Stimulated activated CD4-positive, alpha-beta T cell treated with anti-CD3 and anti-CD28 coated beads, Interleukin-12 subunit alpha, Interleukin-12 subunit beta, amount 100 ng/mL, for 4 hours (primary cell): ENCODE results near the gene OGFOD3.
"Not testable (repeated sequence)": the region's sequence is repeated elsewhere in the genome, so short reads cannot be mapped to it uniquely, and the experiment has no call there.

Experiments used
- DNase-seq: peaks from one replicate; pipeline ENCODE4 v3.0.0-alpha.2; 2020

Gene OGFOD3

GRCh38 chr17:82418001-82418986, at the start of gene OGFOD3, which contains the start of gene HEXD:
TSS of gene OGFOD3 (minus strand) at chr17:82418586. CDS start at chr17:82418485, 101 bp downstream.
TSS of gene HEXD (plus strand) at chr17:82418347. CDS start at chr17:82419800, 1,453 bp downstream.
- DNase-seq, result peak; percentile 79

DNA sequence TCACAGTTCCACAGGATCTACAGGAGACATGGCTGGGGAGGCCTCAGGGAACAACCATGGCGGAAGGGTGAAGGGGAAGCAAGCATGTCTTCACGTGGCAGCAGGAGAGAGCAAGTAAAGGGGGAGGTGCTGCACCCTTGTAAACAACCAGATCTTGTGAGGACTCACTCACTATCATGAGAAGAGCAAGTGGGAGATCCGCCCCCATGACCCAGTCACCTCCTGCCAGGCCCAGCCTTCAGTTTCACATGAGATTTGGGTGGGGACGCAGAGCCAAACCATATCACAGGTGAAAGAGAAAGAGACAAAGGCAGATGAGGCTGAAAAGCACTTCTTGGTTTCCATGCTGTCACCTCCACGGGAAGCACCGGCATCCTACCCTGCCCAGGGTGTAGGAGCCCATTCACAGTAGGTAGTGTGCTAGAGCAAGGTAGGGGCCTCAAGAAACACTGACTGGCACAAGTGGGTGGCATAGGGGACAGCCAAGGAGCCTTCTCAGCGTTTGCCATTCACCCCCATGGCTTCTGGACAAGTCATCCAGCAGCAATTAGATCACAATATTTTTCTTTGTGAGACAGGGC, 46.7 kb upstream of the OGFOD3 start:
- no peak for DNase-seq

DNA sequence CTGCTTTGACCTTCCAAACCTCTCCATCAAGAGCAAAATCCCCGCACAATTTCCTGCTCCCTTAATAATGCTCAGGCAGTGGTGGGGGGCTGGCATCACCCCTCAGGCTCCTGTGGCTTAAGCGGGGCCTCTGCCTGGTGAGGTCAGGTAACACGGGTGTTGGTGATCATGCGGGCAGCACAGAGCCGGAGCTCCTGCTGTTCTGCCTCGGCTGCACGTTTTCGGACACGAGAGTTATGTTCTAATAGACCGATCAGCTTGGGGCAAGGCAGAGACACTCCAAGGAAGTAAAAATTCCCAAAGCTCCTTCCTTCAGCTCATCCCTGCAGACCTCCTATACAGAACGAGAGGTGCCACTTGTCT, 46.2 kb upstream of the OGFOD3 start:
- no peak for DNase-seq

- DNase-seq, result no peak
Observed at GRCh38 chr17:82463925-82464566, 45.7 kb upstream of the OGFOD3 start.

GRCh38 chr17:82463391-82463790, 45.0 kb upstream of the OGFOD3 start:
- no peak for DNase-seq

- no peak for DNase-seq
Observed at GRCh38 chr17:82461827-82462524, 43.6 kb upstream of the OGFOD3 start.

- not testable (repeated sequence) for DNase-seq
Observed at GRCh38 chr17:82459936-82460335, 41.5 kb upstream of the OGFOD3 start.

- no peak for DNase-seq
Observed at GRCh38 chr17:82458885-82459424, 40.6 kb upstream of the OGFOD3 start.

GRCh38 chr17:82458179-82458884, 39.9 kb upstream of the OGFOD3 start, which contains the start of gene NARF:
TSS of gene NARF (plus strand) at chr17:82458741. CDS start at chr17:82458804, 63 bp downstream.
- peak; percentile 91 for DNase-seq

- DNase-seq, result no peak
Observed at GRCh38 chr17:82457929-82458178, 39.5 kb upstream of the OGFOD3 start.

- DNase-seq, result no peak
Observed at GRCh38 chr17:82457073-82457928, 38.9 kb upstream of the OGFOD3 start.

- DNase-seq, result not testable (repeated sequence)
Observed at GRCh38 chr17:82453706-82454105, 35.3 kb upstream of the OGFOD3 start.

GRCh38 chr17:82453151-82453550, 34.8 kb upstream of the OGFOD3 start:
- not testable (repeated sequence) for DNase-seq

- no peak for DNase-seq
Observed at GRCh38 chr17:82452162-82452561, 33.8 kb upstream of the OGFOD3 start.

GRCh38 chr17:82450357-82451106, 32.1 kb upstream of the OGFOD3 start, which contains the start of gene CYBC1:
TSS of gene CYBC1 (minus strand) at chr17:82450752. CDS start at chr17:82449254, 1,498 bp downstream.
- DNase-seq, result peak; percentile 97

DNA sequence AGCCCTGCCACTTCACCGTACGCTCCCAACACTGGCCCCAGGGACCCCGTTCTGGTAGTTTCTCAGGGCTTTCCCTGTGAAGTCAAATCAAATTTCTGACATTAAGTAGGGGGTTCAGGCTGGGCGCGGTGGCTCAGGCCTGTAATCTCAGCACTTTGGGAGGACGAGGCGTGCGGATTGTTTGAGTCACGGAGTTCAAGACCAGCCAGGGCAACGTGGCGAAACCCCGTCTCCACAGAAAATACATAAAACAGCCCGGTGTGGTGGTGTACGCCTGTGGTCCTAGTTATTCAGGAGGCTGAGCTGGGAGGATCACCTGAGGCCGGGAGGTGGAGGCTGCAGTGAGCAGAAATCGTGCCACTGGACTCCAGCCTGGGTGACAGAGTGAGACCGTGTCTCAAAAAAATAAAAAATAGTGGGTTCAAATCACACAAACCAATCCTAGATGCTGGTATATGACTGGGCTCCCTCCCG, 31.5 kb upstream of the OGFOD3 start:
- peak; percentile 49 for DNase-seq

DNA sequence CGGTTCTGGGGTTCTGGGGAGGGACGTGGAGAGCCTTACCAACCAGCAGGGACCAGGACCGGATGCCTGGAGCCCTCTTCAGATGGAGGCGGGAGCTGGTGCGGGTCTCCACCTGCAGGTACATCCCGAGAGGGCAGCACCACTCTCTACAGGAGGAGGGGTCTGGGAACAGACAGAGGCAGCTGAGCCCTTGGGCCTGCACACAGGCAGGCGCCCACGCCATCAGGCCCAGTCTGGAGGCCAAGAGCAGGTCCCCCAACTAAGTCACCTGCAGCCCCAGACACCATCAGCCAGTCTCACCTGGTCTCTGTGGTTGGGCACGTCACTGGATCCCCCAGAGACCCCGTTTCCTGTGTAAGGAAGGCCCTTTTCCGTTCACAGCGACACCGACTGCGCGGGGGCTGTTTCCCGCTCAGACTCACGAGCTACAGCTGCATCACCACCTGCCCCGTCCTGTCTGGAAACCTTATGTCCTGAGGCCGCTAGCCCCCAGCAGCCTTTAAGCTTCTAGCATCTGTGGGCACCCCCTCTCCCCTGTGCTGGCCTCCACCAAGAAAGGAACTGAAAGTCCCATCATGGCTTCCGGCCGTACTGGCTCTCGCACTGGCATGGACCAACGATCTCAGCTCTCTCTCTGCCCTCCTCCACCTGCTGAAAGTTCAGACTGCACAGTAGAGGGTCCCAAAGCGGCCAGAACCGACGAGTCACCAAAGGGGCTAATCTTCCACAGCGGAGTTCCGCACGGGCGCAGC, 30.9 kb upstream of the OGFOD3 start:
- peak; percentile 62 for DNase-seq

DNA sequence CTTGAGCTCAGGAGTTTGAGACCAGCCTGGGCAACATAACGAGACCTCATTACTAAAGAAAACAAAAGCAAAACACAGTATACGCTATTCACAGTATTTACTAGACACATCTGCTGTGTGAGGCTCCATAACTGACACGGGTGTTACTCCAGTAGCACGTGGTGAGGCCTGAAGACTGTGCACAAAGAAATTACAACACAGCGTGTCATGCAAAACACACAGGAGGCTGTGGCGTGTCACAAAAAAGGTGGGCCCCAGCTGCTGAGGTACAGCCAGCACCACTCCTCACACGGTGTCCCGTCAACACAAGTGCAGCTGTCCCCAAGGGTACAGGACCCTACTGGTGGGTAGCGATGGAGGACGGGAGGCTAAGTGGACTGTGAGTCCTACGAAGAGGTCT, 29.5 kb upstream of the OGFOD3 start:
- DNase-seq, result no peak

DNA sequence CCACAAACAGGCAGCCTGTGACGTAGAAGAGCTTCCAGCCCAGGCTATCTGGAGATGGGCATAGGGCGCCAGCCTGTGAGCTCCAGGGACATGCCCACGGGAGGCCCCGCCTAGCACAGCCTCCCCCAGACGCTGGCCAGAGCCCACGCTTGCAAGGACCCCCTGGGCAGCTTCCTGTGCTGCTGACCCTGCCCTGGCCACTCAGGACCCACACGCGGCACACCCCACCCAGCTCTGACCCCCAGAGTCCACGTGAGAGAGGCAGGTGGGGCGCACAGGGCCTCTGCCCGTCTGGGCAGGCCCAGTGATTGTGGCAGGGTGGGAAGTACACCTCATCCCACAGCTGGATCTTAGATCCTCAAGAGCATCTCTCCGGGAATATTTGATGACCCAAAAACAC, 28.3 kb upstream of the OGFOD3 start:
- no peak for DNase-seq
